Duodenal mucosa (tissue), 2 donors: ENCODE measurements around the gene EQTN.

Source experiments
- H3K27ac ChIP-seq: one replicate; pipeline ENCODE4 v1.7.0; 2013; ENCODE audit warnings: low read depth, low read length
- H3K27me3 ChIP-seq, 2 donors: one replicate each; pipeline ENCODE4 v1.7.0; 2013; ENCODE audit warnings: low read length in 2 of 2, control low read depth in 1 of 2; ENCODE audit not compliant: insufficient read depth in 2 of 2, control insufficient read depth in 1 of 2
- H3K36me3 ChIP-seq, 2 donors: one replicate each; pipeline ENCODE4 v1.7.0; 2013; ENCODE audit warnings: low read length in 2 of 2, control low read depth in 1 of 2; ENCODE audit not compliant: insufficient read depth in 2 of 2, control insufficient read depth in 1 of 2
- H3K4me1 ChIP-seq, 2 donors: one replicate each; pipeline ENCODE4 v1.7.0; 2013; ENCODE audit warnings: low read length in 2 of 2, control low read depth in 1 of 2; ENCODE audit not compliant: insufficient read depth in 2 of 2, control insufficient read depth in 1 of 2
- H3K4me3 ChIP-seq, 2 donors: one replicate each; pipeline ENCODE4 v1.7.0; 2013; ENCODE audit warnings: low read length in 2 of 2, low read depth in 1 of 2
- H3K9ac ChIP-seq, 2 donors: one replicate each; pipeline ENCODE4 v1.7.0; 2013; ENCODE audit warnings: low read length in 2 of 2, low read depth in 1 of 2
- H3K9me3 ChIP-seq, 2 donors: one replicate each; pipeline ENCODE4 v1.7.0; 2013; ENCODE audit warnings: low read length in 2 of 2, control low read depth in 1 of 2; ENCODE audit not compliant: control insufficient read depth in 1 of 2

The EQTN gene

GRCh38 chr9:27297050-27297449, at the start of gene EQTN:
EQTN (minus strand) TSS chr9:27297150; CDS start chr9:27297055, 95 bp downstream.
- Histone ChIP-seq H3K27ac (no peak within 1 kb of the TSS), H3K9me3 (no peaks in the 10 kb centered on the region), H3K4me3 (no peak within 1 kb of the TSS), H3K36me3 (no peaks in the 10 kb centered on the region), H3K4me1 (no peaks in the 10 kb centered on the region), H3K9ac (no peak within 1 kb of the TSS), H3K27me3 (no peaks in the 10 kb centered on the region)

GRCh38 chr9:27344776-27345175, 47.8 kb upstream of the EQTN start:
- Histone ChIP-seq H3K27ac (no peak overlapping the region), H3K36me3 (peaks cover 0 to 4% of the 10 kb centered on the region in 2 donors), H3K4me1 (peaks cover 10 to 18% of the 10 kb centered on the region in 2 donors), H3K4me3 (no peak overlapping the region), H3K9me3 (no peaks in the 10 kb centered on the region), H3K9ac (no peak overlapping the region), H3K27me3 (no peaks in the 10 kb centered on the region)

GRCh38 chr9:27341545-27342294, 44.8 kb upstream of the EQTN start:
- no peak overlapping the region for H3K27ac ChIP-seq
- H3K9ac ChIP-seq = no peak overlapping the region

GRCh38 chr9:27340961-27341511, 44.1 kb upstream of the EQTN start:
- Histone ChIP-seq H3K4me3 (no peak overlapping the region), H3K9me3 (no peaks in the 10 kb centered on the region), H3K4me1 (peaks cover 39 to 42% of the 10 kb centered on the region in 2 donors), H3K27me3 (no peaks in the 10 kb centered on the region), H3K9ac (no peak overlapping the region), H3K36me3 (peaks cover 0 to 12% of the 10 kb centered on the region in 2 donors), H3K27ac (no peak overlapping the region)

More at GRCh38 chr9:27341545-27342294, 44.8 kb upstream of the EQTN start:
- H3K9me3 ChIP-seq = no peaks in the 10 kb centered on the region
- no peak overlapping the region for H3K4me3 ChIP-seq
- H3K27me3 ChIP-seq = no peaks in the 10 kb centered on the region
- H3K4me1 ChIP-seq = peaks cover 39 to 42% of the 10 kb centered on the region in 2 donors
- H3K36me3 ChIP-seq = peaks cover 0 to 10% of the 10 kb centered on the region in 2 donors

GRCh38 chr9:27340285-27340674, 43.3 kb upstream of the EQTN start:
- H3K9ac ChIP-seq = no peak overlapping the region
- no peak overlapping the region for H3K27ac ChIP-seq
- H3K4me3 ChIP-seq = no peak overlapping the region

GRCh38 chr9:27339661-27340284, 42.8 kb upstream of the EQTN start:
- H3K27ac ChIP-seq = no peak overlapping the region
- no peaks in the 10 kb centered on the region for H3K27me3 ChIP-seq
- H3K36me3 ChIP-seq = peaks cover 0 to 12% of the 10 kb centered on the region in 2 donors
- no peak overlapping the region for H3K9ac ChIP-seq
- peaks cover 39 to 42% of the 10 kb centered on the region in 2 donors for H3K4me1 ChIP-seq
- no peaks in the 10 kb centered on the region for H3K9me3 ChIP-seq
- H3K4me3 ChIP-seq = no peak overlapping the region

More at GRCh38 chr9:27340285-27340674, 43.3 kb upstream of the EQTN start:
- Histone ChIP-seq H3K4me1 (peaks cover 39 to 42% of the 10 kb centered on the region in 2 donors), H3K9me3 (no peaks in the 10 kb centered on the region), H3K27me3 (no peaks in the 10 kb centered on the region), H3K36me3 (peaks cover 0 to 12% of the 10 kb centered on the region in 2 donors)

- Histone ChIP-seq H3K4me1 (peaks cover 39 to 45% of the 10 kb centered on the region in 2 donors), H3K27me3 (no peaks in the 10 kb centered on the region), H3K27ac (no peak overlapping the region)
Measured at GRCh38 chr9:27338527-27338903, 41.6 kb upstream of the EQTN start.

GRCh38 chr9:27337833-27338526, 41.0 kb upstream of the EQTN start:
- Histone ChIP-seq H3K4me1 (peaks cover 42 to 48% of the 10 kb centered on the region in 2 donors), H3K27ac (no peak overlapping the region), H3K9ac (peak overlapping the region in 1 of 2 donors; percentile 13)

More at GRCh38 chr9:27338527-27338903, 41.6 kb upstream of the EQTN start:
- Histone ChIP-seq H3K9me3 (no peaks in the 10 kb centered on the region), H3K36me3 (peaks cover 0 to 12% of the 10 kb centered on the region in 2 donors), H3K9ac (no peak overlapping the region), H3K4me3 (no peak overlapping the region)

GRCh38 chr9:27337236-27337635, 40.3 kb upstream of the EQTN start:
- Histone ChIP-seq H3K4me3 (no peak overlapping the region), H3K27me3 (no peaks in the 10 kb centered on the region), H3K4me1 (peaks cover 42 to 48% of the 10 kb centered on the region in 2 donors), H3K27ac (no peak overlapping the region), H3K36me3 (peaks cover 0 to 12% of the 10 kb centered on the region in 2 donors), H3K9me3 (no peaks in the 10 kb centered on the region), H3K9ac (peak overlapping the region in 1 of 2 donors; percentile 13)

More at GRCh38 chr9:27337833-27338526, 41.0 kb upstream of the EQTN start:
- Histone ChIP-seq H3K9me3 (no peaks in the 10 kb centered on the region), H3K4me3 (no peak overlapping the region), H3K27me3 (no peaks in the 10 kb centered on the region), H3K36me3 (peaks cover 0 to 12% of the 10 kb centered on the region in 2 donors)
